HepG2 (cell line): ENCODE data around the gene SAMD4A. TPM values are rescaled to one million over a fixed set of nuclear protein-coding genes. Genes with fewer than 3 reads are reported as not detected.
A peak's percentile ranks its signal among the peaks of the same experiment; 100 is the strongest.

ENCODE experiments used
- AKNA ChIP-seq: sonication (generic); formaldehyde crosslinking; IDR thresholded peaks from 2 replicates; pipeline ENCODE4 v1.4.0; 2020; ENCODE audit warnings: missing genetic modification reagents, borderline replicate concordance
- BRD4 ChIP-seq: sonication (generic); formaldehyde crosslinking; IDR thresholded peaks from 2 replicates; pipeline ENCODE4 v1.4.0; 2020; ENCODE audit warnings: missing genetic modification reagents
- FOXK1 ChIP-seq: sonication (generic); formaldehyde crosslinking; IDR thresholded peaks from 2 replicates; pipeline ENCODE4 v1.4.0; 2020; ENCODE audit warnings: low read depth, missing genetic modification reagents, borderline replicate concordance
- IRF9 ChIP-seq: sonication (generic); formaldehyde crosslinking; IDR thresholded peaks from 2 replicates; pipeline ENCODE4 v1.8.0; 2022; ENCODE audit warnings: missing genetic modification reagents, mild to moderate bottlenecking, borderline replicate concordance
- KDM2A ChIP-seq: sonication (generic); formaldehyde crosslinking; IDR thresholded peaks from 2 replicates; pipeline ENCODE4 v1.4.0; 2020; ENCODE audit warnings: low read depth, missing genetic modification reagents, borderline replicate concordance
- SMYD3 ChIP-seq: sonication (generic); formaldehyde crosslinking; IDR thresholded peaks from 2 replicates; pipeline ENCODE4 v1.8.1; 2023; ENCODE audit warnings: mild to moderate bottlenecking, missing genetic modification reagents
- TEAD2 ChIP-seq: sonication (generic); formaldehyde crosslinking; IDR thresholded peaks from 2 replicates; pipeline ENCODE4 v1.9.0; 2021; ENCODE audit warnings: missing genetic modification reagents
- TEF ChIP-seq: sonication (generic); formaldehyde crosslinking; IDR thresholded peaks from 2 replicates; pipeline ENCODE4 v1.5.0; 2020; ENCODE audit warnings: missing genetic modification reagents
- ZBED4 ChIP-seq: sonication (generic); formaldehyde crosslinking; IDR thresholded peaks from 2 replicates; pipeline ENCODE4 v1.4.0; 2020; ENCODE audit warnings: missing genetic modification reagents, borderline replicate concordance
- ZNF142 ChIP-seq: sonication (generic); formaldehyde crosslinking; IDR thresholded peaks from 2 replicates; pipeline ENCODE4 v1.4.0; 2020; ENCODE audit warnings: missing genetic modification reagents
- polyA plus RNA-seq, 8 experiments: library from polyadenylated mRNA; depleted of rRNA in 3 of 8; stranded (reverse) in 7 of 8; unstranded in 1 of 8; fragments of >200 nt; fragmentation: Illumina TruSeq in 4 of 8; extraction: Trizol in 4 of 8; gene quantifications; 2 replicates each; pipeline versions ENCODE4 v1.2.1 to v1.2.3, GENCODE V29; 2011 to 2016; ENCODE audit warnings: low read depth in 4 of 8, missing spikeins in 1 of 8, mixed read lengths in 1 of 8; ENCODE audit not compliant: insufficient read depth in 1 of 8
- total RNA-seq, 5 experiments: library from RNA; depleted of rRNA; stranded (reverse); fragments of >200 nt; fragmentation: Illumina TruSeq; extraction: Trizol; gene quantifications; 2 replicates each; pipeline ENCODE4 v1.2.3, GENCODE V29; 2016; ENCODE audit warnings: low read depth in 1 of 5

Gene SAMD4A
- total and polyA plus RNA-seq, 2 of the 13 experiments (the other 11 are each of a cell fraction or from before 2014, with no cell fraction given), result 11.8 to 13.0 TPM

GRCh38 chr14:54564868-54565784 is 1.8 kb upstream of the SAMD4A start (continued):
- TF ChIP-seq AKNA (CRISPR knock-in tag) (no peak), SMYD3 (CRISPR knock-in tag) (no peak), ZBED4 (CRISPR knock-in tag) (peak; percentile 95; the same call in 1 of the 2 replicates), BRD4 (CRISPR knock-in tag) (peak; percentile 38), KDM2A (CRISPR knock-in tag) (peak; percentile 85), ZNF142 (CRISPR knock-in tag) (peak; percentile 70; the same call in 1 of the 2 replicates), FOXK1 (no peak), TEAD2 (CRISPR knock-in tag) (no peak), TEF (0 out of 2 replicates have a peak, but pooled peaks have one; percentile 59), IRF9 (CRISPR knock-in tag) (peak; percentile 81; the same call in 1 of the 2 replicates)
